NAMALWA (cell line): Measurements from ENCODE around the gene DDR2.
A peak's percentile ranks its signal among the peaks of the same experiment; 100 is the strongest.
"Not testable (repeated sequence)": the region's sequence is repeated elsewhere in the genome, so short reads cannot be mapped to it uniquely, and the experiment has no call there.

ENCODE experiments used
- DNase-seq: peaks from one replicate; pipeline ENCODE4 v3.0.0-alpha.2; 2015; ENCODE audit warnings: low spot score

DDR2 gene

GRCh38 chr1:162779043-162779442, 146.8 kb downstream of the DDR2 start:
- DNase-seq = no peak

- DNase-seq = no peak
These were observed 150.4 kb downstream of the DDR2 start for GRCh38 chr1:162782671-162783070.

GRCh38 chr1:162784926-162785325, 152.7 kb downstream of the DDR2 start:
- not testable (repeated sequence) for DNase-seq

GRCh38 chr1:162788783-162789182, 156.5 kb downstream of the DDR2 start:
- not testable (repeated sequence) for DNase-seq

- peak; percentile 93 for DNase-seq
These were observed 158.2 kb downstream of the DDR2 start, which contains the start of gene HSD17B7 for GRCh38 chr1:162790303-162790984. HSD17B7 (plus strand) TSS chr1:162790702; CDS start chr1:162790801, 99 bp downstream.

- peak; percentile 47 for DNase-seq
These were observed 158.7 kb downstream of the DDR2 start for GRCh38 chr1:162790985-162791357.

- not testable (repeated sequence) for DNase-seq
These were observed 162.0 kb downstream of the DDR2 start for GRCh38 chr1:162794284-162794683.

GRCh38 chr1:162796617-162797279, 164.5 kb downstream of the DDR2 start:
- not testable (repeated sequence) for DNase-seq

GRCh38 chr1:162799995-162800830, 167.9 kb downstream of the DDR2 start:
- peak; percentile 62 for DNase-seq

- DNase-seq = not testable (repeated sequence)
These were observed 175.2 kb downstream of the DDR2 start for GRCh38 chr1:162807503-162807902.

- not testable (repeated sequence) for DNase-seq
These were observed 180.1 kb downstream of the DDR2 start for GRCh38 chr1:162812357-162812756.

GRCh38 chr1:162818136-162818535, 185.9 kb downstream of the DDR2 start:
- DNase-seq = not testable (repeated sequence)

- DNase-seq = not testable (repeated sequence)
These were observed 186.4 kb downstream of the DDR2 start for GRCh38 chr1:162818666-162819065.

- no peak for DNase-seq
These were observed 190.3 kb downstream of the DDR2 start for GRCh38 chr1:162822391-162823200.

- no peak for DNase-seq
These were observed 191.0 kb downstream of the DDR2 start for GRCh38 chr1:162823231-162823630.

GRCh38 chr1:162823771-162824525, 191.7 kb downstream of the DDR2 start:
- no peak for DNase-seq

- no peak for DNase-seq
These were observed 197.0 kb downstream of the DDR2 start for GRCh38 chr1:162829268-162829667.

- no peak for DNase-seq
These were observed 200.2 kb downstream of the DDR2 start for GRCh38 chr1:162832470-162832869.

GRCh38 chr1:162835157-162835899, 203.1 kb downstream of the DDR2 start:
- DNase-seq = no peak
